OCI-LY7 (cell line): Measurements from ENCODE around the gene PLXNA4. TPM values are rescaled to one million over a fixed set of nuclear protein-coding genes. Genes with fewer than 3 reads are reported as not detected.

Source experiments
- BruUV-seq: library from RNA; stranded (reverse); fragments of 400-500 nt; replicated peaks from 2 replicates; lab custom pipeline; 2021; lab: Mats Ljungman, UMichigan
- CTCF ChIA-PET: fragments of 300-600 bp; sonication (Branson Sonifier 250); formaldehyde crosslinking; loops from one replicate; lab custom pipeline; 2022; ENCODE audit warnings: antibody characterized with exemption; ENCODE audit not compliant: unreplicated experiment; lab: Charles Lee
- POLR2A ChIA-PET: fragments of 300-600 bp; sonication (Branson Sonifier 250); formaldehyde crosslinking; loops from one replicate; lab custom pipeline; 2022; ENCODE audit warnings: antibody characterized with exemption; lab: Charles Lee
- DNase-seq: peaks from one replicate; pipeline ENCODE4 v3.0.0-alpha.2; 2015; ENCODE audit warnings: low spot score
- H2AFZ ChIP-seq: fragments of 200-600 bp; sonication (generic), shearing (Covaris generic); 2 replicates; pipeline ENCODE4 v1.6.1; 2014; ENCODE audit warnings: mild to moderate bottlenecking, antibody characterized with exemption, low read length, moderate library complexity
- H3K27ac ChIP-seq: fragments of 200-600 bp; sonication (generic); 2 replicates; pipeline ENCODE4 v1.5.1; 2014; ENCODE audit warnings: mixed run types, low read depth, mild to moderate bottlenecking, moderate library complexity, low read length, inconsistent platforms; ENCODE audit not compliant: poor library complexity, severe bottlenecking
- H3K36me3 ChIP-seq: fragments of 200-600 bp; sonication (generic); 2 replicates; pipeline ENCODE4 v1.6.1; 2014; ENCODE audit warnings: mild to moderate bottlenecking, antibody characterized with exemption, low read length, moderate library complexity, mixed read lengths; ENCODE audit not compliant: insufficient read depth
- H3K4me1 ChIP-seq: fragments of 200-600 bp; sonication (generic); 2 replicates; pipeline ENCODE4 v1.5.1; 2014; ENCODE audit warnings: mild to moderate bottlenecking, low read length; ENCODE audit not compliant: insufficient read depth, poor library complexity, severe bottlenecking
- H3K4me2 ChIP-seq: fragments of 200-600 bp; sonication (generic); 2 replicates; pipeline ENCODE4 v1.6.1; 2014; ENCODE audit warnings: mild to moderate bottlenecking, low read length
- H3K4me3 ChIP-seq: fragments of 200-600 bp; sonication (generic); 2 replicates; pipeline ENCODE4 v1.5.1; 2014; ENCODE audit warnings: mild to moderate bottlenecking, low read depth, low read length; ENCODE audit not compliant: poor library complexity, severe bottlenecking
- H3K79me2 ChIP-seq: fragments of 200-600 bp; sonication (generic); 2 replicates; pipeline ENCODE4 v1.6.1; 2016; ENCODE audit warnings: low read depth, mild to moderate bottlenecking, low read length, moderate library complexity, mixed read lengths; ENCODE audit not compliant: insufficient read depth
- H3K9me2 ChIP-seq: fragments of 200-600 bp; sonication (generic); 2 replicates; pipeline ENCODE4 v1.6.1; 2016; ENCODE audit warnings: mild to moderate bottlenecking, low read length, mixed read lengths; ENCODE audit not compliant: insufficient read depth
- H3K9me3 ChIP-seq: fragments of 200-600 bp; sonication (generic); 2 replicates; pipeline ENCODE4 v1.6.1; 2014; ENCODE audit warnings: mild to moderate bottlenecking, mixed run types, low read length, mixed read lengths
- H4K20me1 ChIP-seq: fragments of 200-600 bp; sonication (generic); 2 replicates; pipeline ENCODE4 v1.6.1; 2014; ENCODE audit warnings: mild to moderate bottlenecking, antibody characterized with exemption, low read length, moderate library complexity, mixed read lengths; ENCODE audit not compliant: insufficient read depth
- CTCF ChIP-seq: fragments of 200-600 bp; sonication (generic); conservative IDR thresholded peaks from 2 replicates; pipeline ENCODE4 v1.5.1; 2014; ENCODE audit warnings: mild to moderate bottlenecking, antibody characterized with exemption, low read length, moderate library complexity, mixed read lengths
- EZH2phosphoT487 ChIP-seq: fragments of 200-600 bp; sonication (generic); IDR thresholded peaks from 2 replicates; pipeline ENCODE4 v1.6.1; 2018; ENCODE audit warnings: low read depth, borderline replicate concordance, mild to moderate bottlenecking, mixed run types, antibody characterized with exemption, low read length, moderate library complexity, mixed read lengths
- intact Hi-C: fragments of 100-400 bp; cut with micrococcal nuclease; formaldehyde crosslinking; loops from one replicate; pipeline ENCODE4 v1.10.0; 2022; ENCODE audit not compliant: unreplicated experiment
- total RNA-seq, 2 experiments: library from RNA; depleted of rRNA in 1 of 2; stranded (reverse); fragments of >200 nt in 1 of 2; shearing (Covaris generic) in 1 of 2; gene quantifications; 2 replicates each; pipeline ENCODE4 v1.2.3, GENCODE V29; 2014 to 2022

Gene PLXNA4
- total RNA-seq, 2 experiments from 2014 or later, result not detected

- H3K4me3 ChIP-seq, result no peak overlapping the region
- H3K9me2 ChIP-seq, result no peaks in the 10 kb centered on the region
- H3K9me3 ChIP-seq, result no peaks in the 10 kb centered on the region
- no peak overlapping the region for H3K27ac ChIP-seq
- H4K20me1 ChIP-seq, result no peaks in the 10 kb centered on the region
- no peaks in the 10 kb centered on the region for H3K36me3 ChIP-seq
- ChIA-PET POLR2A (no interaction called here), CTCF (no interaction called here)
- intact Hi-C loops, result no loop called here
- TF ChIP-seq CTCF (no peak), EZH2phosphoT487 (no peak)
- H3K4me2 ChIP-seq, result no peak overlapping the region
- no peaks in the 10 kb centered on the region for H3K4me1 ChIP-seq
- DNase-seq, result no peak
- BruUV-seq, result no TSS peak
- H3K79me2 ChIP-seq, result no peaks in the 10 kb centered on the region
- H2AFZ ChIP-seq, result no peak overlapping the region
These were observed 172.0 kb downstream of the PLXNA4 start for GRCh38 chr7:132404261-132404660.

- TF ChIP-seq CTCF (no peak), EZH2phosphoT487 (no peak)
- Histone ChIP-seq H3K9me2 (no peaks in the 10 kb centered on the region), H2AFZ (no peak overlapping the region), H3K4me3 (no peak overlapping the region), H3K27ac (no peak overlapping the region), H4K20me1 (no peaks in the 10 kb centered on the region), H3K36me3 (no peaks in the 10 kb centered on the region), H3K79me2 (no peaks in the 10 kb centered on the region), H3K4me2 (no peak overlapping the region), H3K9me3 (no peaks in the 10 kb centered on the region), H3K4me1 (no peaks in the 10 kb centered on the region)
- ChIA-PET POLR2A (no interaction called here), CTCF (no interaction called here)
- intact Hi-C loops, result no loop called here
- DNase-seq, result no peak
- BruUV-seq, result no TSS peak
These were observed 172.7 kb downstream of the PLXNA4 start for GRCh38 chr7:132403465-132404110.

- Histone ChIP-seq H3K27ac (no peak overlapping the region), H3K9me3 (no peaks in the 10 kb centered on the region), H3K79me2 (no peaks in the 10 kb centered on the region), H3K36me3 (no peaks in the 10 kb centered on the region), H3K9me2 (no peaks in the 10 kb centered on the region), H2AFZ (no peak overlapping the region), H3K4me1 (no peaks in the 10 kb centered on the region), H4K20me1 (no peaks in the 10 kb centered on the region), H3K4me2 (no peak overlapping the region), H3K4me3 (no peak overlapping the region)
- intact Hi-C loops, result no loop called here
- TF ChIP-seq EZH2phosphoT487 (no peak), CTCF (no peak)
- CTCF ChIA-PET, result no interaction called here
- DNase-seq, result no peak
- BruUV-seq, result no TSS peak
- POLR2A ChIA-PET, result no interaction called here
These were observed 173.5 kb downstream of the PLXNA4 start for GRCh38 chr7:132402751-132403245.
